Liver (tissue), 9 donors: ENCODE data around the gene MRM1. TPM values are rescaled to one million over a fixed set of nuclear protein-coding genes. Genes with fewer than 3 reads are reported as not detected.

Experiments
- DNase-seq: peaks from one replicate; pipeline ENCODE4 v3.0.0-alpha.2; 2017; ENCODE audit warnings: low spot score
- H3K27ac ChIP-seq, 2 donors: one replicate each; pipeline ENCODE4 v1.7.0; 2013; ENCODE audit warnings: inconsistent platforms in 2 of 2, low read length in 2 of 2, control low read depth in 1 of 2, low read depth in 1 of 2, mild to moderate bottlenecking in 1 of 2
- H3K27me3 ChIP-seq, 4 donors: one replicate each; pipeline versions ENCODE4 v1.6.1 to v1.7.0; 2013; ENCODE audit warnings: low read length in 3 of 4, inconsistent platforms in 1 of 4, mild to moderate bottlenecking in 1 of 4, moderate library complexity in 1 of 4; ENCODE audit not compliant: control insufficient read depth in 4 of 4, insufficient read depth in 4 of 4
- H3K36me3 ChIP-seq, 4 donors: one replicate each; pipeline versions ENCODE4 v1.6.1 to v1.7.0; 2013; ENCODE audit warnings: low read length in 3 of 4, mild to moderate bottlenecking in 3 of 4, low read depth in 1 of 4, moderate library complexity in 1 of 4; ENCODE audit not compliant: control insufficient read depth in 4 of 4, insufficient read depth in 3 of 4
- H3K4me1 ChIP-seq, 4 donors: one replicate each; pipeline versions ENCODE4 v1.6.1 to v1.7.0; 2013; ENCODE audit warnings: low read length in 3 of 4, mild to moderate bottlenecking in 3 of 4, moderate library complexity in 1 of 4; ENCODE audit not compliant: control insufficient read depth in 4 of 4, insufficient read depth in 4 of 4
- H3K4me3 ChIP-seq, 3 donors: one replicate each; pipeline versions ENCODE4 v1.6.1 to v1.7.0; 2013; ENCODE audit warnings: low read length in 3 of 3, control low read depth in 1 of 3, low read depth in 1 of 3, mild to moderate bottlenecking in 1 of 3
- H3K9ac ChIP-seq, 2 donors: one replicate each; pipeline ENCODE4 v1.7.0; 2013; ENCODE audit warnings: low read length in 2 of 2, mild to moderate bottlenecking in 2 of 2, moderate library complexity in 2 of 2, control low read depth in 1 of 2, low read depth in 1 of 2
- H3K9me3 ChIP-seq, 4 donors: one replicate each; pipeline versions ENCODE4 v1.6.1 to v1.7.0; 2013; ENCODE audit warnings: low read length in 3 of 4; ENCODE audit not compliant: control insufficient read depth in 4 of 4
- ATF3 ChIP-seq: IDR thresholded peaks from 2 replicates; pipeline ENCODE4 v1.6.1; 2016; ENCODE audit warnings: antibody characterized with exemption
- EGR1 ChIP-seq, 2 donors: IDR thresholded peaks; 2 replicates each; pipeline ENCODE4 v1.6.1; 2016 to 2018; ENCODE audit warnings: antibody characterized with exemption in 2 of 2, low read depth in 2 of 2
- FOXA1 ChIP-seq: IDR thresholded peaks from 2 replicates; pipeline ENCODE4 v1.6.1; 2016; ENCODE audit warnings: antibody characterized with exemption
- FOXA2 ChIP-seq: IDR thresholded peaks from 2 replicates; pipeline ENCODE4 v1.6.1; 2016; ENCODE audit warnings: antibody characterized with exemption
- GABPA ChIP-seq, 2 donors: IDR thresholded peaks in 1 of 2; conservative IDR thresholded peaks in 1 of 2; 2 replicates each; pipeline ENCODE4 v1.6.1; 2016; ENCODE audit warnings: antibody characterized with exemption in 2 of 2, mild to moderate bottlenecking in 1 of 2, moderate library complexity in 1 of 2
- HNF4A ChIP-seq, 2 donors: conservative IDR thresholded peaks; 2 replicates each; pipeline ENCODE4 v1.6.1; 2016; ENCODE audit warnings: antibody characterized with exemption in 2 of 2, mild to moderate bottlenecking in 2 of 2
- JUND ChIP-seq, 2 donors: IDR thresholded peaks; 2 replicates each; pipeline ENCODE4 v1.6.1; 2016; ENCODE audit warnings: antibody characterized with exemption in 2 of 2
- NR2F2 ChIP-seq: IDR thresholded peaks from 2 replicates; pipeline ENCODE4 v1.6.1; 2016; ENCODE audit warnings: antibody characterized with exemption
- RAD21 ChIP-seq, 2 donors: IDR thresholded peaks; 2 replicates each; pipeline ENCODE4 v1.6.1; 2016; ENCODE audit warnings: antibody characterized with exemption in 2 of 2, mild to moderate bottlenecking in 2 of 2
- REST ChIP-seq: IDR thresholded peaks from 2 replicates; pipeline ENCODE4 v1.6.1; 2016; ENCODE audit warnings: antibody characterized with exemption, mild to moderate bottlenecking
- TAF1 ChIP-seq: conservative IDR thresholded peaks from 2 replicates; pipeline ENCODE4 v1.6.1; 2016; ENCODE audit warnings: antibody characterized with exemption, mild to moderate bottlenecking
- ZBTB33 ChIP-seq: IDR thresholded peaks from 2 replicates; pipeline ENCODE4 v1.6.1; 2016; ENCODE audit warnings: antibody characterized with exemption
- WGBS: extraction: QIAGEN DNeasy Blood & Tissue Kit; methylation state at CpG from one replicate; pipeline ENCODE4 v1.1.7; 2013; 5-methylcytosine and 5-hydroxymethylcytosine counted together
- polyA plus RNA-seq, 2 donors: library from polyadenylated mRNA; stranded (reverse) in 1 of 2; unstranded in 1 of 2; fragments of 200-250 nt in 1 of 2; fragments of >200 nt in 1 of 2; fragmentation: Nextera tagmentation in 1 of 2; extraction: Ambion mirVana in 1 of 2; gene quantifications; one replicate each; pipeline versions ENCODE4 v1.2.1 to v1.2.3, GENCODE V29; 2013 to 2015
- total RNA-seq, 2 donors: library from RNA; depleted of rRNA; stranded (reverse); fragments of >200 nt; gene quantifications; one replicate each; pipeline ENCODE4 v1.2.3, GENCODE V29; 2014
- TF ChIP-seq, protein P1 (sequence below): IDR thresholded peaks from 2 replicates; pipeline ENCODE4 v1.6.1; 2016; ENCODE audit warnings: antibody characterized with exemption
- donor health status: healthy.
- donor health status: healthy.
- donor health status: healthy.
- donor health status: healthy.
- donor health status: healthy.

Gene MRM1
- total and polyA plus RNA-seq, 4 donors: 3.2 to 5.9 (median 5.2) TPM

DNA sequence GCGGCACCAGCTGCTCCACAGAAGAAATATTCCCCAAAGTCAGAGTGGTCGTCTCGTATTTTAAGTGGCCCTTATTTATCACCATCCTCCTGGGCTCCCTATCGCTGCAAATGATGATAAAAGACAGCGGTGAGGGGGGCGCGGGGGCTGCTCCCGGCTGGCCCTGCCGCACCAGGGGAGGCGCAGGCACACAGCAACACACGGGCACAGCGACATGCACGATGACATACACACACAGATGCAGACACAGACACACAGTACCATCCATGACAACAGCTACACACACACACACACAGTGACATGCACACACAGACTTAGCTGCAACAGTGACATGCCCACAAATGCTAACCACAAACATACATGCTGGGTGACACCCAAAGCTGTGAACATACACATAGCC, 52.5 kb downstream of the MRM1 start:
- no peak overlapping the region for H3K9ac ChIP-seq
- H3K27ac ChIP-seq: no peak overlapping the region
- no peak overlapping the region for H3K4me3 ChIP-seq
- H3K4me1 ChIP-seq: peaks cover 0 to 10% (median 1%) of the 10 kb centered on the region in 4 donors
- DNase-seq: no peak
- TF ChIP-seq REST (no peak), ZBTB33 (no peak), FOXA2 (no peak), HNF4A (conservative IDR thresholded peaks at IDR 0.05) (no peak), FOXA1 (no peak), RAD21 (IDR thresholded peaks at IDR 0.05) (no peak), TAF1 (no peak), EGR1 (IDR thresholded peaks at IDR 0.05; ENCODE audit: low read depth in 2 of 2) (no peak), ATF3 (no peak), JUND (IDR thresholded peaks at IDR 0.05) (no peak), GABPA (IDR thresholded peaks at IDR 0.05 in 1 of 2, conservative IDR thresholded peaks at IDR 0.05 in 1 of 2) (no peak)
- TF ChIP-seq, protein P1, sequence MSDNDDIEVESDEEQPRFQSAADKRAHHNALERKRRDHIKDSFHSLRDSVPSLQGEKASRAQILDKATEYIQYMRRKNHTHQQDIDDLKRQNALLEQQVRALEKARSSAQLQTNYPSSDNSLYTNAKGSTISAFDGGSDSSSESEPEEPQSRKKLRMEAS: no peak
- 74% methylated on average over 13 of the region's 13 CpGs for WGBS
- no peaks in the 10 kb centered on the region for H3K9me3 ChIP-seq
- H3K27me3 ChIP-seq: no peaks in the 10 kb centered on the region
- H3K36me3 ChIP-seq: no peaks in the 10 kb centered on the region

DNA sequence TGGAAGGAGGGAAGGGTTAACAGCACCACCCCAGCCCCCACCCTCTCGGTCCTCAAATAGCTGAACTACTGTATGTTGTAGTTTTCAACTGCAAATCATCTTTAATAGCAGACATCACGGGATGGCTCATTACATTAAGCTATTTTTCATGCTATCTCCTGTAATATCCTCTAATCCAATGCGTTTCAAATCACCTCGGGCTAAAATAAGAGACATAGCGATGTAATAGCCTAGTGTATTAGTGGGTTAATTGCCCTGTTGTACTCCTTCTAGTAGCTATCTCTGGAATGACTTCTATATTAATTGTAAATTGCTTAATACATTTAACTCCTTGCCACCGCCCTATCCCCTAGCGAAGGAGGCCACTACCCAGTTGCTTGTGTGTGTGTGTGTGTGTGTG, 54.3 kb downstream of the MRM1 start:
- H3K9ac ChIP-seq: no peak overlapping the region
- no peaks in the 10 kb centered on the region for H3K36me3 ChIP-seq
- H3K27me3 ChIP-seq: no peaks in the 10 kb centered on the region
- H3K27ac ChIP-seq: no peak overlapping the region
- WGBS: 93% methylated on average over 7 of the region's 7 CpGs
- TF ChIP-seq NR2F2 (no peak), FOXA1 (no peak), HNF4A (conservative IDR thresholded peaks at IDR 0.05) (no peak), FOXA2 (no peak)
- TF ChIP-seq, protein P1: no peak
- DNase-seq: no peak
- no peaks in the 10 kb centered on the region for H3K9me3 ChIP-seq
- peaks cover 0 to 10% (median 1%) of the 10 kb centered on the region in 4 donors for H3K4me1 ChIP-seq
- H3K4me3 ChIP-seq: no peak overlapping the region
